Heart right ventricle (tissue), 16 donors: ENCODE results near the gene ALK. TPM values are rescaled to one million over a fixed set of nuclear protein-coding genes. Genes with fewer than 3 reads are reported as not detected.

Source experiments
- ATAC-seq, 8 donors: fragments of 200-7000 bp; cut with Tn5 transposase; one replicate each; pipeline ENCODE4 v1.9.1; 2020; ENCODE audit warnings: mild to moderate bottlenecking in 8 of 8, moderate library complexity in 8 of 8, moderate number of reproducible peaks in 1 of 8
- DNase-seq, 2 donors: peaks; one replicate each; pipeline ENCODE4 v3.0.0-alpha.2; 2020
- H3K27ac ChIP-seq, 10 donors: fragments of 200-600 bp; sonication (generic) in 2 of 10; one replicate each; pipeline versions ENCODE4 v1.5.0 to v1.8.0; 2020 to 2022; ENCODE audit warnings: mild to moderate bottlenecking in 3 of 10
- H3K27me3 ChIP-seq, 7 donors: fragments of 200-600 bp; one replicate each; pipeline ENCODE4 v1.8.0; 2021 to 2022; ENCODE audit warnings: mild to moderate bottlenecking in 2 of 7
- H3K36me3 ChIP-seq, 9 donors: fragments of 200-600 bp; sonication (generic) in 1 of 9; one replicate each; pipeline versions ENCODE4 v1.5.0 to v1.8.0; 2020 to 2022; ENCODE audit warnings: mild to moderate bottlenecking in 2 of 9
- H3K4me1 ChIP-seq, 9 donors: fragments of 200-600 bp; sonication (generic) in 1 of 9; one replicate each; pipeline versions ENCODE4 v1.5.0 to v1.8.0; 2020 to 2022; ENCODE audit warnings: mild to moderate bottlenecking in 4 of 9
- H3K4me3 ChIP-seq, 10 donors: fragments of 200-600 bp; sonication (generic) in 2 of 10; one replicate each; pipeline versions ENCODE4 v1.5.0 to v1.8.0; 2020 to 2022; ENCODE audit warnings: mild to moderate bottlenecking in 7 of 10, moderate library complexity in 2 of 10
- H3K9me3 ChIP-seq, 11 donors: fragments of 200-600 bp in 10 of 11; sonication (generic) in 2 of 11; one replicate each; pipeline versions ENCODE4 v1.5.0 to v1.8.0; 2013 to 2022; ENCODE audit warnings: mild to moderate bottlenecking in 2 of 11, control low read depth in 1 of 11, moderate library complexity in 1 of 11
- WGBS, 2 donors: extraction: QIAGEN DNeasy Blood & Tissue Kit; methylation state at CpG; one replicate each; pipeline ENCODE4 v1.1.7; 2013; ENCODE audit warnings: inconsistent platforms in 1 of 2; 5-methylcytosine and 5-hydroxymethylcytosine counted together
- intact Hi-C, 10 donors: fragments of 100-400 bp; cut with DNase I; formaldehyde crosslinking; loops; one replicate each; pipeline versions ENCODE4 v1.11.1 to v1.14.2; 2022
- polyA plus RNA-seq, 2 donors: library from polyadenylated mRNA; stranded (reverse); fragments of 200-250 nt; gene quantifications; one replicate each; pipeline ENCODE4 v1.2.3, GENCODE V29; 2013
- total RNA-seq, 10 donors: library from RNA; stranded (reverse); fragmentation: NEBNext Ultra II Directional in 3 of 10; extraction: Animal tissue kit (Norgen Biotek cat#: 25700) in 3 of 10; gene quantifications; one replicate each; pipeline versions ENCODE4 v1.2.1 to v1.2.4, GENCODE V29; 2021 to 2023
- TF ChIP-seq, protein P1 (sequence below), 9 donors: fragments of 200-600 bp; sonication (generic) in 2 of 9; IDR thresholded peaks; one replicate each; pipeline versions ENCODE4 v1.5.0 to v1.8.0; 2021 to 2022; ENCODE audit warnings: antibody characterized with exemption in 9 of 9, mild to moderate bottlenecking in 5 of 9, moderate library complexity in 1 of 9
- donor health status: Arrhythmogenic right ventricular cardiomyopathy.
- donor health status: ischemic (EF 13 %, LVEDD 7.1; RV severe dilation, severe dysfunction).
- donor health status: healthy with polysubstance abuse.
- donor health status: DM: no; HTN: yes; CAD: no.
- donor health status: DM: no; HTN: no; CAD: no.
- donor health status: ischemic (EF 25% LVEDD 6.9; RV normal size, moderate dysfunction).
- donor health status: ischemic (EF 25% LVEDD 5.7; RV mildly dilated, moderate dysfunction).
- donor health status: healthy.
- donor health status: DM: yes; HTN: yes; CAD: no.
- donor health status: Ischemic cardiomyopathy.
- donor health status: ischemic (EF 35%, LVEDD 5.7; RV mildly dilated, moderate dysfunction).
- donor health status: nonischemic (EF 11% LVEDD 7.7; RV severe dilation, severe dysfunction).
- donor health status: DM: yes; HTN: yes; CAD: no.
- donor health status: PGD.
- donor health status: ischemic (EF 29% LVEDD 5.4; RV normal size, mild dysfunction).
- donor health status: nonischemic (EF 23%, LVEDD 6.1; RV moderate dilation, normal function).

Gene ALK
- total and polyA plus RNA-seq, 12 donors, result 0.01 to 0.24 (median 0.08) TPM; not detected in 7

GRCh38 chr2:29613792-29614266 lies 307.6 kb downstream of the ALK start:
- intact Hi-C loops, result no loop called here
- 58 to 72% methylated on average over 8 of the region's 8 CpGs for WGBS, 2 donors
- TF ChIP-seq, protein P1, sequence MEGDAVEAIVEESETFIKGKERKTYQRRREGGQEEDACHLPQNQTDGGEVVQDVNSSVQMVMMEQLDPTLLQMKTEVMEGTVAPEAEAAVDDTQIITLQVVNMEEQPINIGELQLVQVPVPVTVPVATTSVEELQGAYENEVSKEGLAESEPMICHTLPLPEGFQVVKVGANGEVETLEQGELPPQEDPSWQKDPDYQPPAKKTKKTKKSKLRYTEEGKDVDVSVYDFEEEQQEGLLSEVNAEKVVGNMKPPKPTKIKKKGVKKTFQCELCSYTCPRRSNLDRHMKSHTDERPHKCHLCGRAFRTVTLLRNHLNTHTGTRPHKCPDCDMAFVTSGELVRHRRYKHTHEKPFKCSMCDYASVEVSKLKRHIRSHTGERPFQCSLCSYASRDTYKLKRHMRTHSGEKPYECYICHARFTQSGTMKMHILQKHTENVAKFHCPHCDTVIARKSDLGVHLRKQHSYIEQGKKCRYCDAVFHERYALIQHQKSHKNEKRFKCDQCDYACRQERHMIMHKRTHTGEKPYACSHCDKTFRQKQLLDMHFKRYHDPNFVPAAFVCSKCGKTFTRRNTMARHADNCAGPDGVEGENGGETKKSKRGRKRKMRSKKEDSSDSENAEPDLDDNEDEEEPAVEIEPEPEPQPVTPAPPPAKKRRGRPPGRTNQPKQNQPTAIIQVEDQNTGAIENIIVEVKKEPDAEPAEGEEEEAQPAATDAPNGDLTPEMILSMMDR (IDR thresholded peaks at IDR 0.05), result no peak
- H3K4me3 ChIP-seq, result no peak overlapping the region
- H3K4me1 ChIP-seq, result no peaks in the 10 kb centered on the region
- H3K36me3 ChIP-seq, result no peaks in the 10 kb centered on the region
- no peak overlapping the region for H3K27ac ChIP-seq
- ATAC-seq (no peak), DNase-seq (no peak)
- H3K27me3 ChIP-seq, result peaks cover 0 to 31% (median 0%) of the 10 kb centered on the region in 7 donors
- H3K9me3 ChIP-seq, result no peaks in the 10 kb centered on the region

- DNase-seq (no peak), ATAC-seq (no peak)
- no peaks in the 10 kb centered on the region for H3K9me3 ChIP-seq
- no peaks in the 10 kb centered on the region for H3K4me1 ChIP-seq
- no peaks in the 10 kb centered on the region for H3K36me3 ChIP-seq
- H3K4me3 ChIP-seq, result no peak overlapping the region
- H3K27ac ChIP-seq, result no peak overlapping the region
- H3K27me3 ChIP-seq, result peaks cover 0 to 31% (median 0%) of the 10 kb centered on the region in 7 donors
- TF ChIP-seq, protein P1 (IDR thresholded peaks at IDR 0.05), result no peak
- WGBS, 2 donors, result 90 to 94% methylated on average over 3 of the region's 3 CpGs
- intact Hi-C loops, result no loop called here
Observed at GRCh38 chr2:29613067-29613466, 308.3 kb downstream of the ALK start.

- TF ChIP-seq, protein P1 (IDR thresholded peaks at IDR 0.05), result no peak
- H3K9me3 ChIP-seq, result no peaks in the 10 kb centered on the region
- no peak overlapping the region for H3K4me3 ChIP-seq
- ATAC-seq, result no peak
- DNase-seq, result no peak
- no peak overlapping the region for H3K27ac ChIP-seq
- H3K27me3 ChIP-seq, result peaks cover 0 to 31% (median 0%) of the 10 kb centered on the region in 7 donors
- intact Hi-C loops, result no loop called here
- no peaks in the 10 kb centered on the region for H3K36me3 ChIP-seq
- no peaks in the 10 kb centered on the region for H3K4me1 ChIP-seq
- 82 to 90% methylated on average over 4 of the region's 4 CpGs for WGBS, 2 donors
Observed at GRCh38 chr2:29612568-29612967, 308.8 kb downstream of the ALK start.

GRCh38 chr2:29611850-29612249 lies 309.5 kb downstream of the ALK start:
- TF ChIP-seq, protein P1 (IDR thresholded peaks at IDR 0.05), result no peak
- Histone ChIP-seq H3K4me3 (no peak overlapping the region), H3K9me3 (no peaks in the 10 kb centered on the region), H3K36me3 (no peaks in the 10 kb centered on the region), H3K4me1 (no peaks in the 10 kb centered on the region), H3K27ac (no peak overlapping the region), H3K27me3 (peaks cover 0 to 31% (median 0%) of the 10 kb centered on the region in 7 donors)
- ATAC-seq (no peak), DNase-seq (no peak)
- intact Hi-C loops, result no loop called here
- WGBS, 2 donors, result 86 to 92% methylated on average over 5 of the region's 5 CpGs
